ENCODE measurements around the gene DEK.
"Not testable (repeated sequence)": the region's sequence is repeated elsewhere in the genome, so short reads cannot be mapped to it uniquely, and the experiment has no call there.

DEK gene

DNA sequence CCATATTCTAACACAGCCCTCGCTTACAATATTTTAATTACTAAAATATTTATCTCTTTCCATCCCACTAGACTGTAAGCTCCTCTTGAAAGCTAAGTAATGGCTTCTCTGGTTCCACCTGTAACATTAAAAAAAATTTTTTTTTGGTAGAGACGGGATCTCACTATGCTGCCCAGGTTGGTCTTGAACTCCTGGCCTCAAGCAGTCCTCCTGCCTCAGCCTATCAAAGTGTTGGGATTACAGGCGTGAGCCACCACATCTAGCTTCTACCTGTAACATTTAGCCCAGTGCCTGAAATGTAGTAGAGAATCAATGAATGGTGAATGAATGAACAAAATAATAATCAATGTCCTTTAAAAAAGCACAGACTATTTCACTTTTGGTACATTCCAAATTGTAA is 28.8 kb downstream of the DEK start (continued):
- TF ChIP-seq TSHZ2 (CRISPR knock-in tag; IDR thresholded peaks at IDR 0.05) (no peak), POU6F1 (CRISPR knock-in tag; IDR thresholded peaks at IDR 0.05; ENCODE audit: borderline replicate concordance, low read depth) (no peak), PPARA (CRISPR knock-in tag; IDR thresholded peaks at IDR 0.05; ENCODE audit: borderline replicate concordance) (no peak)

GRCh38 chr6:18234564-18234963 is 29.8 kb downstream of the DEK start:
- TF ChIP-seq TOX (CRISPR knock-in tag; IDR thresholded peaks at IDR 0.05; ENCODE audit: borderline replicate concordance) = no peak
- no peak for ATAC-seq

DNA sequence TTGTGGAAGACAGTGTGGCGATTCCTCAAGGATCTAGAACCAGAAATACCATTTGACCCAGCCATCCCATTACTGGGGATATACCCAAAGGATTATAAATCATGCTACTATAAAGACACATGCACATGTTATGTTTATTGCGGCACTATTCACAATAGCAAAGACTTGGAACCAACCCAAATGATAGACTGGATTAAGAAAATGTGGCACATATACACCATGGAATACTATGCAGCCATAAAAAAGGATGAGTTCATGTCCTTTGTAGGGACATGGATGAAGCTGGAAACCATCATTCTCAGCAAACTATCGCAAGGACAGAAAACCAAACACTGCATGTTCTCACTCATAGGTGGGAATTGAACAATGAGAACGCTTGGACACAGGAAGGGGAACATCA is 30.6 kb downstream of the DEK start:
- not testable (repeated sequence) for ATAC-seq
- 0 out of 2 replicates have a peak, but pooled peaks have one; percentile 27 for TF ChIP-seq ZNF8 (CRISPR knock-in tag; IDR thresholded peaks at IDR 0.05)

- not testable (repeated sequence) for ATAC-seq
These were observed 32.5 kb downstream of the DEK start for GRCh38 chr6:18231856-18232255.

DNA sequence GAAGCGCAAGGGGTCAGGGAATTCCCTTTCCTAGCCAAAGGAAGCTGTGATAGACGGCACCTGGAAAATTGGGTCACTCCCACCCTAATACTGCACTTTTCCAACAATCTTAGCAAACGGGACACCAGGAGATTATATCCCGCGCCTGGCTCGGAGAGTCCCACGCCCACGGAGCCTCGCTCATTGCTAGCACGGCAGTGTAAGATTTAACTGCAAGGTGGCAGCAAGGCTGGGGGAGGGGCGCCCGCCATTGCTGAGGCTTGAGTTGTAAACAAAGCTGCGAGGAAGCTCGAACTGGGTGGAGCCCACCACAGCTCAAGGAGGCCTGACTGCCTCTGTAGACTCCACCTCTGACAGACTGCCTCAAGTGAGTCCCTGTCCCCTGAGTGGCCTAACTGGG is 35.7 kb downstream of the DEK start:
- ATAC-seq = not testable (repeated sequence)

- ATAC-seq = not testable (repeated sequence)
These were observed 37.2 kb downstream of the DEK start for GRCh38 chr6:18227166-18227565.

DNA sequence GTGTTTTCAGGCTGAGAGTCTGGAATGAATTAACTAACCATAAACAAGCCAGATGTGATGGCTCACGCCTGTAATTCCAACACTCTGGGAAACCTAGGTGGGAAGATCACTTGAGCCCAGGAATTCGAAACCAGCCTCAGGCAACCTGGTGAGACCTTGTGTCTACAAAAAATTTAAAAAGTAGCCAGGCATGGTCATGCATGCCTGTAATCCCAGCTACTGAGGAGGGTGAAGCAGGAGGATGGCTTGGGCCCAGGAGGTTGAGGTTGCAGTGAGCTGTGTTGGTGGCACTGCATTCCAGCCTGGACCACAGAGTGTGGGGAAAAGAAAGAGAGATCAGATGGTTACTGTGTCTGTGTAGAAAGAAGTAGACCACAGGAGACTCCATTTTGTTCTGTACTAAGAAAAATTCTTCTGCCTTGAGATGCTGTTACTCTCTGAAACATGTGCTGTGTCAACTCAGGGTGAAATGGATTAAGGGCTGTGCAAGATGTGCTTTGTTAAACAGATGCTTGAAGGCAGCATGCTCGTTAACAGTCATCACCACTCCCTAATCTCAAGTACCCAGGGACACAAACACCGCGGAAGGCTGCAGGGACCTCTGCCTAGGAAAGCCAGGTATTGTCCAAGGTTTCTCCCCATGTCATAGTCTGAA is 37.8 kb downstream of the DEK start:
- peak; percentile 61 for ATAC-seq

GRCh38 chr6:18221288-18221615 is 43.1 kb downstream of the DEK start:
- no peak for ATAC-seq
- TF ChIP-seq CSRNP3 (CRISPR knock-in tag; IDR thresholded peaks at IDR 0.05) = no peak
- no peak for TF ChIP-seq RARB (CRISPR knock-in tag; IDR thresholded peaks at IDR 0.05)

DNA sequence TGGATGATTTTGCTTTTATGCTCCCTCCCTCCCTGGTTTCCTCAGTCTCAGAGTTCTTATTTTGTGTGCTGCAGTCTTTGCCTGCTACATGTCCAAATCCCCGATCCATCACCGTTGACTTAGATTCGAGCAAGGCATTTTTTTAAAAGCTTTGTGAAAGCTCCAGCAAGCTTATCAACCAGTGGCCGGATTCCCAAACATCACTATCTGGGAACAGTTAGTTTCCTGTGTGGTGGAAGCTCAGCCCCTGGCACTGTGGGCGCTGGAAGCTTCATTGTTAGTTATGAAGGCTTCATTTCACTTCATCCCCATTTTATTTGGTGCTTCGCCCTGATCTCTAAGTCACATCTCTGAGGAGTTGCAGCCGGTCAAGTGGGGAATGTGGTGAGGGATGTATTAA is 44.7 kb downstream of the DEK start:
- TF ChIP-seq ZC3H10 (CRISPR knock-in tag; IDR thresholded peaks at IDR 0.05) (no peak), POU6F1 (CRISPR knock-in tag; IDR thresholded peaks at IDR 0.05; ENCODE audit: borderline replicate concordance, low read depth) (no peak), BACH2 (CRISPR knock-in tag; IDR thresholded peaks at IDR 0.05; ENCODE audit: borderline replicate concordance) (no peak), OSR1 (CRISPR knock-in tag; IDR thresholded peaks at IDR 0.05) (no peak), ISL1 (CRISPR knock-in tag; IDR thresholded peaks at IDR 0.05) (no peak)

More for the DNA sequence above, 44.7 kb downstream of the DEK start:
- ATAC-seq = 0 out of 3 replicates have a peak, but pooled peaks have one; percentile 7

Measured in SK-N-SH treated with all-trans-retinoic acid at 6 μM for 48 hours (cell line).